ENCODE results near the gene IGFN1.

The IGFN1 gene

DNA sequence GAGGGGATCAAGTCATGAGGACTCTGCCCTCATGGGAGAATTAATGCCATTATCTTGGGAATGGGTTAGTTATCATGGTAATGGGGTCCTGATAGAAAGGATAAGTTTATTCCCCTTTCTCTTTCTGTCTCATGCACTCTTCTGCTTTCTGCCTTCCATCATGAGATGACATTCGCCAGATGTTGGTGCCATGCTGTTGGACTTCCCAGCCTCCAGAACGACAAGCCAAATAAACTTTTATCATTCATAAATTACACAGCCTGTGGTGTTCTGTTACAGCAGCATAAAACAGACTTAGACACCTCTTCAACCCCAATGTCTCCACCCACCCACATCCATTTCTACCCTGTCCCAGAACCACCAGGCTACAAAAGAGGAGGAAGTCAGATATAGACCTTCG lies 11.9 kb upstream of the IGFN1 start:
- TF ChIP-seq, protein P1, sequence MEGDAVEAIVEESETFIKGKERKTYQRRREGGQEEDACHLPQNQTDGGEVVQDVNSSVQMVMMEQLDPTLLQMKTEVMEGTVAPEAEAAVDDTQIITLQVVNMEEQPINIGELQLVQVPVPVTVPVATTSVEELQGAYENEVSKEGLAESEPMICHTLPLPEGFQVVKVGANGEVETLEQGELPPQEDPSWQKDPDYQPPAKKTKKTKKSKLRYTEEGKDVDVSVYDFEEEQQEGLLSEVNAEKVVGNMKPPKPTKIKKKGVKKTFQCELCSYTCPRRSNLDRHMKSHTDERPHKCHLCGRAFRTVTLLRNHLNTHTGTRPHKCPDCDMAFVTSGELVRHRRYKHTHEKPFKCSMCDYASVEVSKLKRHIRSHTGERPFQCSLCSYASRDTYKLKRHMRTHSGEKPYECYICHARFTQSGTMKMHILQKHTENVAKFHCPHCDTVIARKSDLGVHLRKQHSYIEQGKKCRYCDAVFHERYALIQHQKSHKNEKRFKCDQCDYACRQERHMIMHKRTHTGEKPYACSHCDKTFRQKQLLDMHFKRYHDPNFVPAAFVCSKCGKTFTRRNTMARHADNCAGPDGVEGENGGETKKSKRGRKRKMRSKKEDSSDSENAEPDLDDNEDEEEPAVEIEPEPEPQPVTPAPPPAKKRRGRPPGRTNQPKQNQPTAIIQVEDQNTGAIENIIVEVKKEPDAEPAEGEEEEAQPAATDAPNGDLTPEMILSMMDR (conservative IDR thresholded peaks at IDR 0.05; ENCODE audit: low read length) = no peak

DNA sequence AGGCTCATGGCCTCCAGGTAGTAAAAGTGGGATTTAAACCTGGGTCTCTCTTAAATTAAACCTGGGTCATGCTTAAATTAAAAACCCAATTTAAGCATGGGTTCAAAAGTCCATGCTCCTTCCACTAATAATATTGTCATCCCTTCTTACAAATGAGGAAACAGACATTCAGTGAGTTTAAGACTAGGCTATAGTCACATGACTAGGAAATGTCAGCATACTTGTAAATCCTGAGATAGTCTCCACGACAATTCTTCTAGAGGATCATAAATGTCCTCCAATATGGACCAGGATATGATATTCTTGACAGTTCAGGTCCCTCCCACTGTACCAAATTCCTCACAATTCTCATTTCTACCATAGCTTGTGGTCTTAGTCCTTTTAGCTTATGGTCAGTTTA lies 10.5 kb upstream of the IGFN1 start:
- TF ChIP-seq, protein P1 (conservative IDR thresholded peaks at IDR 0.05; ENCODE audit: low read length) = no peak
- no peak overlapping the region for H3K4me3 ChIP-seq (ENCODE audit: low read length)
- no peak for DNase-seq (ENCODE audit: low read depth)

More for the DNA sequence above, 11.9 kb upstream of the IGFN1 start:
- no peak for DNase-seq (ENCODE audit: low read depth)
- H3K4me3 ChIP-seq (ENCODE audit: low read length) = no peak overlapping the region

DNA sequence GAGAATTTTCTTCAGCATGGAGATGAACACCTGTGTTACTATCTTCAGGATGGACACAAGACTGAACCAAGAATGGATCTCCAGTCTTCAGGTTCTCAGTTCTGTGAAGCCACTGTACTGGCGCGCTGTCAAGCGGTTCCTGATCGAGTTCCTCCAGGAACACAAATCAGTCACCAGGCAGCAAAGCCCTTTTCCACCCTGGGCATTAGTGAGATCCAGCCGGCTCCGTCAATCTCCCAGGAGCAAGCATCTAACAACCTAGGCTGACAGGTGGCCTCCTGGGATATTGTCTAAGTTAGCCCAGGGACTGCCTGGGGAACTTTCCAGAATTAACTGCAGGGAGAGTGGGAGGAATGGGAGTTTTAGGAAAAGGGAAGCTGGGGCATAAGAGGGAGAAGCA lies 9.7 kb upstream of the IGFN1 start:
- TF ChIP-seq, protein P1 (conservative IDR thresholded peaks at IDR 0.05; ENCODE audit: low read length) = no peak
- no peak overlapping the region for H3K4me3 ChIP-seq (ENCODE audit: low read length)
- DNase-seq (ENCODE audit: low read depth) = no peak

DNA sequence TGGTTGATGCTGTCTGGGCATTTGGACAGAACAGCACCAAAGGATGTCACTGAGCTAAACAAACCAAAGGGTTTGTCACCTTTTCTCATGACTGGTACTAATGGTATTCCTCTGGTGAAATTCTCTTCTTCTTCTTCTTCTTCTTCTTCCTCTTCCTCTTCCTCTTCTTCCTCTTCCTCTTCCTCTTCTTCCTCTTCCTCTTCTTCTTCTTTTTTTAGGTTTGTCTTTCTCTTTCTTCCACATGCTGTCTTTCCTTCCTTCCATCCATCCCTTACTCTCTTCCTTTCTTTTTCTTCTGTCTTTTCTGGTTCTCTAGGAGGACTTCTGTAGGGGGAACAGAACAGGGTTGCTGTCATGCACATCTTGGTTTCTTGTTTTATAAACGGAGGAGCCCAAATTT lies 9.3 kb upstream of the IGFN1 start:
- TF ChIP-seq, protein P1 (conservative IDR thresholded peaks at IDR 0.05; ENCODE audit: low read length) = no peak
- H3K4me3 ChIP-seq (ENCODE audit: low read length) = no peak overlapping the region
- no peak for DNase-seq (ENCODE audit: low read depth)

DNA sequence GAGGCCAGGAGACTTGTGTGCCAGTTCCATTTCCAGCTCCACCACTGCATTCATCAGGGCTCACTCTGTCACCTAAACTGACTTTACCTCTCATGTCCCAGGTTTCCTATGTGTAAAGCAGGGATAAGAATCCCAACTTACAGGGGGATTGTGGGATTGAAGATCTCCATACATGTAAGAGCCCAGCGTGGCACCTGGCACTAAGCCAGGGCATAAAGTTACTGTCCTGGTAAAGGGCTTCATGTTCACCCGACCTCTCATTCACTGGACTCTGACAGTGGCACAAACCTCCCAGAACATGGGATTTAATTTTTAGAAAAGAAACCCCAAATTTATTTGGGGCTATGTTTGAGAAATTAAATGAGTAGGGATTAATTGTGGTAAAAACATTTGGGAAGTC lies 8.9 kb upstream of the IGFN1 start:
- TF ChIP-seq, protein P1 (conservative IDR thresholded peaks at IDR 0.05; ENCODE audit: low read length) = no peak
- H3K4me3 ChIP-seq (ENCODE audit: low read length) = no peak overlapping the region
- DNase-seq (ENCODE audit: low read depth) = no peak

DNA sequence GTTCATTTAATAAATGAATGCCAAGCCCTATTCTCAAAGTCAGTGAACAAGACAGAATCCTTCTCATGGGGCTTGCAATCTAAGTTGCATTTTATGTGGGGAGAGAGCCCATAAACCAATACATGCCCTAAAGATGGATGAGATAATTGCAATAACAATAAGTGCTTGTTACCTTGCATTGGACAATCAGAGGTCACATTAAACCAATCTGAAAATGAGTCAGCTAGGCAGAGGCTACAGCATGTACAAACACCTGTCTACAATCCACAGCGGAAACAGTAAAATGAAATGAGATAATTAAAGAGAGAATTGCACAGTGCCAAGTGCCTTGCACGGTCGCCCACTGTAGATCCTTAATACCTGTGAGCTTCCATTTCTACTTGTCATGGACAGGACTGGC lies 7.4 kb upstream of the IGFN1 start:
- DNase-seq (ENCODE audit: low read depth) = no peak
- H3K4me3 ChIP-seq (ENCODE audit: low read length) = no peak overlapping the region
- TF ChIP-seq, protein P1 (conservative IDR thresholded peaks at IDR 0.05; ENCODE audit: low read length) = no peak

DNA sequence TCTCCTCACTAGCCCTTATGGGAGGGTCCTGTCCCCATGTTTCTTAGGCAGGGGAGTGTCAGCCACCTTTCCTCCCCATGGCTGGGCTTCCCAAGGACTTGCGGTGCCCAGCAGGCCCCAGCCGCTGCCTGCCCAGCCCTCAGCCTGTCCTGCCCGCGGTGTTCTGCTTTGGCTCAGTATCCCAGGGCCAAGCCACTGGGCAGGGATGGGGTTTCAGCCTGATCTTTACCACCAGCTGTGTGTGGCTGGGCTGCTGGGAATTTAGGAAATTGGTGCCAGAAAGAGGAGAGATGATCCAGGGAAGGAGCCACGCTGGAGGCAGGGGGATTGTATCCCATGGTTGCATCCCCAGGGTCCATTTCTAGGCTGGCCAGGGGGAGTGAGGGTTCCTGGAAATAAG lies 6.9 kb upstream of the IGFN1 start:
- TF ChIP-seq, protein P1 (conservative IDR thresholded peaks at IDR 0.05; ENCODE audit: low read length) = no peak

More for the DNA sequence above, 6.9 kb upstream of the IGFN1 start:
- no peak overlapping the region for H3K4me3 ChIP-seq (ENCODE audit: low read length)
- DNase-seq (ENCODE audit: low read depth) = no peak
